Activated CD4-positive, alpha-beta T cell treated with anti-CD3 and anti-CD28 coated beads, Interleukin-2, amount 50 U/mL, for 24 hours (primary cell): ENCODE measurements around the gene HSPA1A.
"Not testable (repeated sequence)": the region's sequence is repeated elsewhere in the genome, so short reads cannot be mapped to it uniquely, and the experiment has no call there.

Experiments
- DNase-seq, 2 donors: peaks; one replicate each; pipeline ENCODE4 v3.0.0-alpha.2; 2020; ENCODE audit warnings: low read depth in 1 of 2, low spot score in 1 of 2

HSPA1A gene

GRCh38 chr6:31808599-31808998, 6.7 kb upstream of the HSPA1A start:
- not testable (repeated sequence) for DNase-seq

GRCh38 chr6:31811645-31812044, 3.7 kb upstream of the HSPA1A start:
- DNase-seq: no peak

- no peak for DNase-seq
These were observed 1.9 kb upstream of the HSPA1A start for GRCh38 chr6:31813465-31813849.

GRCh38 chr6:31814677-31815024, 692 bp upstream of the HSPA1A start:
- DNase-seq: peak in 1 of 2 donors; percentile 65

- not testable (repeated sequence) for DNase-seq
These were observed 2.0 kb downstream of the HSPA1A start for GRCh38 chr6:31817133-31817928.

- DNase-seq: not testable (repeated sequence)
These were observed 2.7 kb downstream of the HSPA1A start for GRCh38 chr6:31817929-31818511.

- DNase-seq: no peak
These were observed 4.5 kb downstream of the HSPA1A start for GRCh38 chr6:31819871-31820299.

GRCh38 chr6:31820399-31820798, 5.1 kb downstream of the HSPA1A start:
- DNase-seq: not testable (repeated sequence)

GRCh38 chr6:31821301-31822035, 6.1 kb downstream of the HSPA1A start:
- peak in 1 of 2 donors; percentile 61 for DNase-seq

- peak in 1 of 2 donors; percentile 57 for DNase-seq
These were observed 6.9 kb downstream of the HSPA1A start for GRCh38 chr6:31822036-31822821.

GRCh38 chr6:31823592-31824196, 8.4 kb downstream of the HSPA1A start:
- DNase-seq: not testable (repeated sequence)

- DNase-seq: no peak
These were observed 10.2 kb downstream of the HSPA1A start for GRCh38 chr6:31825553-31825952.

GRCh38 chr6:31826793-31827285, 11.5 kb downstream of the HSPA1A start:
- DNase-seq: no peak

- DNase-seq: peak; percentile 74 to 94
These were observed 12.1 kb downstream of the HSPA1A start, which contains the start of gene HSPA1B for GRCh38 chr6:31827286-31828079. Gene HSPA1B (plus strand): TSS chr6:31827738. CDS start chr6:31827951, 213 bp downstream.

- no peak for DNase-seq
These were observed 14.4 kb downstream of the HSPA1A start for GRCh38 chr6:31829633-31830283.

- DNase-seq: no peak
These were observed 15.6 kb downstream of the HSPA1A start for GRCh38 chr6:31830886-31831335.

- no peak for DNase-seq
These were observed 16.2 kb downstream of the HSPA1A start for GRCh38 chr6:31831350-31832215.
